MCF 10A (cell line): ENCODE data around the gene GIT1. TPM values are rescaled to one million over a fixed set of nuclear protein-coding genes. Genes with fewer than 3 reads are reported as not detected.
A peak's percentile ranks its signal among the peaks of the same experiment; 100 is the strongest.

ENCODE experiments used
- Bru-seq: library from RNA; stranded (reverse); fragments of 400-500 nt; gene quantifications from one replicate; lab custom pipeline; 2021; lab: Mats Ljungman, UMichigan
- BruChase-seq, 2 experiments: library from RNA; stranded (reverse); fragments of 400-500 nt; gene quantifications; one replicate each; lab custom pipeline; 2021; lab: Mats Ljungman, UMichigan
- BruUV-seq: library from RNA; stranded (reverse); fragments of 400-500 nt; replicated peaks from 2 replicates; lab custom pipeline; 2021; lab: Mats Ljungman, UMichigan
- CTCF ChIA-PET: fragments of 300-600 bp; sonication (Branson Sonifier 250); formaldehyde crosslinking; extraction: SDS; loops from one replicate; lab custom pipeline; 2021; ENCODE audit warnings: antibody characterized with exemption, inconsistent platforms; lab: Yijun Ruan, JAX
- POLR2A ChIA-PET: fragments of 300-600, 350-650 bp; sonication (Branson Sonifier 250); formaldehyde crosslinking; extraction: SDS; loops from one replicate; lab custom pipeline; 2020; ENCODE audit warnings: antibody characterized with exemption, inconsistent platforms; lab: Yijun Ruan, JAX
- DNase-seq: peaks from one replicate; pipeline ENCODE4 v3.0.0-alpha.2; 2018; ENCODE audit not compliant: unreplicated experiment
- H3K27ac Mint-ChIP-seq: one replicate; pipeline ENCODE4 v1.8.0; 2022; ENCODE audit warnings: mild to moderate bottlenecking, low read depth, mixed read lengths; ENCODE audit not compliant: unreplicated experiment
- H3K27me3 Mint-ChIP-seq: one replicate; pipeline ENCODE4 v1.8.0; 2022; ENCODE audit warnings: mixed read lengths; ENCODE audit not compliant: insufficient read depth, unreplicated experiment
- H3K36me3 Mint-ChIP-seq: one replicate; pipeline ENCODE4 v1.8.0; 2022; ENCODE audit warnings: mild to moderate bottlenecking, moderate library complexity, mixed read lengths; ENCODE audit not compliant: insufficient read depth, unreplicated experiment
- H3K4me1 Mint-ChIP-seq: one replicate; pipeline ENCODE4 v1.8.0; 2022; ENCODE audit warnings: mixed read lengths; ENCODE audit not compliant: insufficient read depth, unreplicated experiment
- H3K4me3 Mint-ChIP-seq: one replicate; pipeline ENCODE4 v1.8.0; 2022; ENCODE audit warnings: mild to moderate bottlenecking, moderate library complexity, mixed read lengths; ENCODE audit not compliant: unreplicated experiment
- H3K9me3 Mint-ChIP-seq: one replicate; pipeline ENCODE4 v1.8.0; 2022; ENCODE audit warnings: mixed read lengths; ENCODE audit not compliant: unreplicated experiment
- CTCF ChIP-seq: fragments of 200-600 bp; IDR thresholded peaks from one replicate; pipeline ENCODE4 v1.8.0; 2022; ENCODE audit warnings: antibody characterized with exemption, mild to moderate bottlenecking; ENCODE audit not compliant: unreplicated experiment
- intact Hi-C: fragments of 100-400 bp; cut with micrococcal nuclease; formaldehyde crosslinking; loops from 2 replicates; pipeline ENCODE4 v1.14.1; 2022
- long read RNA-seq: library from polyadenylated mRNA; stranded (forward); transcript quantifications from one replicate; pipeline ENCODE4 v2.0.0, GENCODE V29; 2022
- total RNA-seq: library from RNA; stranded (reverse); gene quantifications from 2 replicates; pipeline ENCODE4 v1.2.3, GENCODE V29; 2022

GIT1 gene, protein sequence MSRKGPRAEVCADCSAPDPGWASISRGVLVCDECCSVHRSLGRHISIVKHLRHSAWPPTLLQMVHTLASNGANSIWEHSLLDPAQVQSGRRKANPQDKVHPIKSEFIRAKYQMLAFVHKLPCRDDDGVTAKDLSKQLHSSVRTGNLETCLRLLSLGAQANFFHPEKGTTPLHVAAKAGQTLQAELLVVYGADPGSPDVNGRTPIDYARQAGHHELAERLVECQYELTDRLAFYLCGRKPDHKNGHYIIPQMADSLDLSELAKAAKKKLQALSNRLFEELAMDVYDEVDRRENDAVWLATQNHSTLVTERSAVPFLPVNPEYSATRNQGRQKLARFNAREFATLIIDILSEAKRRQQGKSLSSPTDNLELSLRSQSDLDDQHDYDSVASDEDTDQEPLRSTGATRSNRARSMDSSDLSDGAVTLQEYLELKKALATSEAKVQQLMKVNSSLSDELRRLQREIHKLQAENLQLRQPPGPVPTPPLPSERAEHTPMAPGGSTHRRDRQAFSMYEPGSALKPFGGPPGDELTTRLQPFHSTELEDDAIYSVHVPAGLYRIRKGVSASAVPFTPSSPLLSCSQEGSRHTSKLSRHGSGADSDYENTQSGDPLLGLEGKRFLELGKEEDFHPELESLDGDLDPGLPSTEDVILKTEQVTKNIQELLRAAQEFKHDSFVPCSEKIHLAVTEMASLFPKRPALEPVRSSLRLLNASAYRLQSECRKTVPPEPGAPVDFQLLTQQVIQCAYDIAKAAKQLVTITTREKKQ
- 49.0 and 52.6 TPM in 2 replicates for total RNA-seq
- percentile 50 among the genes with signal in this experiment for Bru-seq, nascent RNA
- percentile 80 among the genes with signal in this experiment for BruChase-seq, experiment 1, labeled RNA remaining after a 6-hour chase
- BruChase-seq, experiment 2, labeled RNA remaining after a 2-hour chase: percentile 67 among the genes with signal in this experiment
- long read RNA-seq, transcript GIT1-203 (21 exons, 3,711 nt): minor isoform, 12 of 192 reads
- long read RNA-seq, transcript GIT1-201 (20 exons, 3,768 nt): major isoform, 99 of 192 reads
- long read RNA-seq, partial matches to known transcripts: 32 of 192 reads
- long read RNA-seq, other reads (novel, unspliced or antisense): 49 of 192 reads

GRCh38 chr17:29589524-29590410 lies at the start of gene GIT1:
Gene GIT1 (minus strand): TSS chr17:29589648. CDS start chr17:29589378, 270 bp downstream.
- peak; percentile 83 for DNase-seq
- peak within 1 kb of the TSS; percentile 82 for H3K27ac Mint-ChIP-seq
- TF ChIP-seq CTCF: no peak
- H3K4me3 Mint-ChIP-seq: peak within 1 kb of the TSS; percentile 83
- no TSS peak for BruUV-seq
- CTCF ChIA-PET: interaction anchor here (3.3 to 5.0 kb wide), 2 partner anchors 9 to 18 kb away, joined by 57 to 89 read pairs; partner anchors contain the start of genes ABHD15 and TP53I13
- H3K4me1 Mint-ChIP-seq: peaks cover 23% of the 10 kb centered on the region
- peaks cover 17% of the 10 kb centered on the region for H3K36me3 Mint-ChIP-seq
- H3K9me3 Mint-ChIP-seq: no peaks in the 10 kb centered on the region
- intact Hi-C loops: loop anchor here (2.0 kb wide), 3 partner anchors 21 to 341 kb away; partner anchors contain the start of genes SSH2 and TP53I13
- H3K27me3 Mint-ChIP-seq: no peaks in the 10 kb centered on the region
- POLR2A ChIA-PET: interaction anchor here (2.7 kb wide), 1 partner anchor 20 kb away, joined by 10 read pairs; no protein-coding TSS in a partner anchor

DNA sequence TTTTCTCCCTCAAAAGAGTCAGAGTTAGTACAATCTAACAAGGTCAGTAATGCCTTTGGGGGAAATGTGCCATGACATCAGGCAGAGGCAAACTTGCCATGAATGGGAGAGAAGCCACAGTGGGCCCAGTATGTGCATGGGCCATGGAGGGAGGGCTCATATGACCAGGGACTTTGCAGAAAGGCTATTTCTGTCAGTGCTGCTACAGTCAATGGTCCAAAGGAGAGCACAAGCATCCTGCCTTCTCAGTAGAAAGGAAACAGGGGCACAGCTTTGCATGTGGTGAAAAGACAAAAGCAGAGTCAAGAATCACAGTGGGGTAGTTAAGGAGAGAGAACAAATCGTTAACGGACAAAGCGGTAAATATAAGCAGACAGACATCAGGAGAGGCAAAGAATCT lies 44.4 kb upstream of the GIT1 start:
- H3K27me3 Mint-ChIP-seq: no peaks in the 10 kb centered on the region
- intact Hi-C loops: no loop called here
- ChIA-PET POLR2A (interaction anchor here (1.6 kb wide), 1 partner anchor 9 kb away, joined by 5 read pairs; no protein-coding TSS in a partner anchor), CTCF (interaction anchor here (0.6 to 2.6 kb wide), 2 partner anchors 219 to 298 kb away, joined by 3 to 8 read pairs; no protein-coding TSS in a partner anchor)
- no peak overlapping the region for H3K27ac Mint-ChIP-seq
- DNase-seq: no peak
- BruUV-seq: no TSS peak
- H3K4me3 Mint-ChIP-seq: no peak overlapping the region
- H3K9me3 Mint-ChIP-seq: no peaks in the 10 kb centered on the region
- peaks cover 8% of the 10 kb centered on the region for H3K4me1 Mint-ChIP-seq
- H3K36me3 Mint-ChIP-seq: peaks cover 53% of the 10 kb centered on the region
- TF ChIP-seq CTCF: no peak

DNA sequence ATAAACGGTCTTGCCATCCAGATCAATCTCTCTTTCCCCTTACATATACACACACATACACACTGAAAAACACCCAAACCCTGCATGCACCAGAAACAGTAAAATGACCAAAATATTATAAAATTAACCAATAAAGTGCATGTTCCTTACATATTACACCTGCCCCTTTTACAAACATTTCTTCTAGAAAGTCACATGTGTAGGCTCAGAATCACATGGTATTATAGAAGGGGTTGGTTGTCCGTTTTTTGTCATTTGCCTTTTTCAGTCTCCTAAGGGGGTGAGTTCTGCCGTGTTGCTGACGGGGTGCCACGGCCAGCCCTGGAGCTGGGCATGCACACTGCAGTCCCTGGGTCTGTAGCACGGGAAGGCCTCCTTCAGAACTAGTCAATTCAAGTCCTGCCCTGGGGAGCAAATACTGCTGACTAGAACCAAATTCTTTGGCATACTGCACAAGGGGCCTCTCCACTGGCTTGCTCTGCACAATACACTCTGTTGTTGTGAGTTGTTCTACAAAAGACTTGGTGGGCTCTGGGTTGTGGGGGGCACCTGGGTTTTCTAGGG lies 41.3 kb upstream of the GIT1 start:
- H3K9me3 Mint-ChIP-seq: no peaks in the 10 kb centered on the region
- no TSS peak for BruUV-seq
- H3K36me3 Mint-ChIP-seq: peaks cover 48% of the 10 kb centered on the region

More for the DNA sequence above, 41.3 kb upstream of the GIT1 start:
- no peaks in the 10 kb centered on the region for H3K27me3 Mint-ChIP-seq
- H3K27ac Mint-ChIP-seq: no peak overlapping the region
- no peak overlapping the region for H3K4me3 Mint-ChIP-seq
- ChIA-PET POLR2A (no interaction called here), CTCF (interaction anchor here (0.6 kb wide), 1 partner anchor 904 kb away, joined by 3 read pairs; no protein-coding TSS in a partner anchor)
- TF ChIP-seq CTCF: no peak
- no peak for DNase-seq
- intact Hi-C loops: no loop called here
- peaks cover 4% of the 10 kb centered on the region for H3K4me1 Mint-ChIP-seq
